Posterior vena cava (tissue), 2 donors: ENCODE data around the gene RABGGTB. TPM values are rescaled to one million over a fixed set of nuclear protein-coding genes. Genes with fewer than 3 reads are reported as not detected.
A peak's percentile ranks its signal among the peaks of the same experiment; 100 is the strongest.
"Not testable (repeated sequence)": the region's sequence is repeated elsewhere in the genome, so short reads cannot be mapped to it uniquely, and the experiment has no call there.

Experiments used
- DNase-seq: peaks from one replicate; pipeline ENCODE4 v3.0.0-alpha.2; 2020; ENCODE audit warnings: low spot score
- intact Hi-C, 2 donors: fragments of 100-400 bp; cut with DNase I; formaldehyde crosslinking; loops; one replicate each; pipeline versions ENCODE4 v1.14.1 to v1.14.2; 2022 to 2023
- long read RNA-seq, 2 donors: library from polyadenylated mRNA; unstranded; transcript quantifications; one replicate each; pipeline ENCODE4 v2.0.0, GENCODE V29; 2020 to 2021
- total RNA-seq, 2 donors: library from RNA; stranded (reverse); fragmentation: NEBNext Ultra II Directional; extraction: Animal tissue kit (Norgen Biotek cat#: 25700); gene quantifications; one replicate each; pipeline ENCODE4 v1.2.1, GENCODE V29; 2021
- donor health status: DM: yes; HTN: yes; CAD: no.
- donor health status: DM: yes; HTN: yes; CAD: no.

RABGGTB gene
- 10 to 100 TPM; 49.7 to 49.9 TPM for total RNA-seq
- long read RNA-seq, donor 1, partial matches to known transcripts, result 3 of 17 reads
- long read RNA-seq, donor 1, other reads (novel, unspliced or antisense), result 7 of 17 reads
- long read RNA-seq, donor 2, transcript RABGGTB-201 (9 exons, 1,496 nt), result major isoform, 36 of 58 reads
- long read RNA-seq, donor 2, partial matches to known transcripts, result 10 of 58 reads
- long read RNA-seq, donor 2, other reads (novel, unspliced or antisense), result 8 of 58 reads

DNA sequence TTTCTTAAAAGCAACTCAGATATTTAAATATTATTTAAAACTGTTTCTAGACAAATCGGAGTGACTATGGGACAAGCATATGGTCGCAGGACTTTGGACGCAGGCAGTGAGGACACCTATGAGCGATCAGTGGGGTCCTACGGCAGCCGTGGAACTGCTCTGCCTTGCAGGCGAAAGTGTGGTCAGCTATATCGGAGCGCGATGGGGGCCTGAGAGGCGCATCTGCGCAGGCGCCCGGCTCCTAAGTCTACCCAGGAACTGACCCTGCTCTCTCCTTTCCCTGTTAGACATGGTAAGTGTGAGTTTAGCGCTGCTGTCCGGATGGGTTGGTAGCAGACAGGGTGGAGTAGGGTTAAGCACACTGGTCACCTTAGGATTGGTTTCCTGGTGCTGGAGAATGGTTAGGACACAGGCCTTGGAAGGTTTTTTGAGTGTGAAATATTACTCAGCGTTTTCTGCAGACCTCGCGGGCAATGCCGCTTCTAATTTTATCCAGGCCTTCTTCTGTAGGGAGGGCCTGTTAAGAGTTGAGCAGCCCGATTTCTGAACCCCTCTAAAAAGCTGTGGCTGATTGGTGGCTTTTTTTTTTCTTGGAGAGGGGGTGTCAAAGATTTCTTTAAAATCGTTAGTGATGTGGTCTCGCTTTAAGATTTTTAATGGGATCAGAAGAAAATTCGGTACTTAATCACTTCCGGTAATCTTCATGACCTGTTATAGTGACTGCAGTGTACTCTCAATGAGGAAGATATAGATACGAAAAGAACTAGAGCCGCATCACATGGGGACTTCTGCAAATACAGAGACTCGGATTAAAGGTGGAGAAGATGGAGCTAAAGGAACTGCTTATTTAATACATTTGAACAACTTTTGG lies at the start of gene RABGGTB:
Gene RABGGTB, plus strand, starts transcription at position 274 of the 871 bp plus-strand sequence. Its CDS starts 16 bp downstream, at position 290.
- intact Hi-C loops, result no loop called here
- peak; percentile 98 for DNase-seq

DNA sequence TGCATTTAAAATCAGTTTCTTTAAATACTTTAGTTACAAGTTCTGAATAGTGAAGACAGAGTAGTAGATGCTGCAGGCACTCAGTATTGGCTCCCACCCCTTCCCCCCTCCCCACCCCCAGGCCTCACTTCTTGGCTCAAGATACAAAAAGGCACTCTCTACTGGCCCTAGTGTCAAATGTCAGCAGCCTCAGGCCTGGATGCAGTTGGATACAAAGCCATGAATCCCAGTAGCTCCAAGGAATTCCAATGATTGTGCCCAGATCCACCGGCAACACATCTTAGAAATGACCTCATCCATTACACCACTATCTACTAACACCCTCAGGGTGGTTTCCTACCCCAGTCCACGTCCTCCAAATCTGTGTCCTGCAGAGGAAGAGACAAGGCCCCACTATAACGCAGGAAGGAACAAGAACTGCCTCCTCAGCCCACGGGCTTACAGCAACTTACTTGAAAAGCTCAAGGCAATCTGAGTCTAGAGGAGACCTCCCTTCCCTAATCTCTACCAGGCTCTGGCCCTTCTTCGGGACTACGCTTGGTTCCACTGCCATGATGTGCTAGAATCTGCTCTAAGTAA lies 43.9 kb upstream of the RABGGTB start:
- no peak for DNase-seq
- intact Hi-C loops, result no loop called here

DNA sequence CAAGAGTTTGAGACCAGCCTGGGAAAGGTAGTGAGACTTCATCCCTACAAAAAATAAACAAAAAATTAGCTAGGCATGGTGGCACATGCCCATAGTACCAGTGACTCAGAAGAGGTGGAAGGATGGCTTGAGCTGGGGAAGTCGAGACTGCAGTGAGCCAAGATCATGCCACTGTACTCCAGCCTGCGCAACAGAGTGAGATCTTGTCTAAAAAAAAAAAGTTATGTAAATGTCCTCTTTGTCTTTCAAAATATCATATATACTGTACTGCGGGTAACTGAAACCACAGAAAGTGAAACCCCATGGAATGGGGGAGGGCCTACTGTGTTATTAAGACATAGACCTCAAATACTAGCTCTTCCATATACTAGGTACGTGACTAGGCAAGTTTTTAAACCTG lies 40.8 kb upstream of the RABGGTB start:
- intact Hi-C loops, result no loop called here
- no peak for DNase-seq

DNA sequence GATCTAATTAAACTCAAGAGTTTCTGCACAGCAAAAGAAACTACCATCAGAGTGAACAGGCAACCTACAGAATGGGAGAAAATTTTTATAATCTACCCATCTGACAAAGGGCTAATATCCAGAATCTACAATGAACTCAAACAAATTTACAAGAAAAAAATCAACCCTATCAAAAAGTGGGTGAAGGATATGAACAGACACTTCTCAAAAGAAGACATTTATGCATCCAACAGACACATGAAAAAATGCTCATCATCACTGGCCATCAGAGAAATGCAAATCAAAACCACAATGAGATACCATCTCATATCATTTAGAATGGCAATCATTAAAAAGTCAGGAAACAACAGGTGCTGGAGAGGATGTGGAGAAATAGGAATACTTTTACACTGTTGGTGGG lies 28.8 kb upstream of the RABGGTB start:
- intact Hi-C loops, DNase-seq: not testable (repeated sequence)

DNA sequence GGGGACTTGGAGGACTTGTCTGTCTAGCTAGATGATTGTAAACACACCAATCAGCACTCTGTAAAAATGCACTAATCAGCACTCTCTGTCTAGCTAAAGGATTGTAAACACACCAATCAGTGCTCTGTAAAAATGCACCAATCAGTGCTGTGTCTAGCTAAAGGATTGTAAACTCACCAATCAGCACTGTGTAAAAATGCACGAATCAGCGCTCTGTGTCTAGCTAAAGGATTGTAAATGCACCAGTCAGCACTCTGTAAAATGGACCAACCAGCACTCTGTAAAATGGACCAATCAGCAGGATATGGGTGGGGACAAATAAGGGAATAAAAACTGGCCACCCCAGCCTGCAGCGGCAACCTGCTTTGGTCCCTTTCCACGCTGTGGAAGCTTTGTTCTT lies 27.5 kb upstream of the RABGGTB start:
- DNase-seq, intact Hi-C loops: not testable (repeated sequence)

DNA sequence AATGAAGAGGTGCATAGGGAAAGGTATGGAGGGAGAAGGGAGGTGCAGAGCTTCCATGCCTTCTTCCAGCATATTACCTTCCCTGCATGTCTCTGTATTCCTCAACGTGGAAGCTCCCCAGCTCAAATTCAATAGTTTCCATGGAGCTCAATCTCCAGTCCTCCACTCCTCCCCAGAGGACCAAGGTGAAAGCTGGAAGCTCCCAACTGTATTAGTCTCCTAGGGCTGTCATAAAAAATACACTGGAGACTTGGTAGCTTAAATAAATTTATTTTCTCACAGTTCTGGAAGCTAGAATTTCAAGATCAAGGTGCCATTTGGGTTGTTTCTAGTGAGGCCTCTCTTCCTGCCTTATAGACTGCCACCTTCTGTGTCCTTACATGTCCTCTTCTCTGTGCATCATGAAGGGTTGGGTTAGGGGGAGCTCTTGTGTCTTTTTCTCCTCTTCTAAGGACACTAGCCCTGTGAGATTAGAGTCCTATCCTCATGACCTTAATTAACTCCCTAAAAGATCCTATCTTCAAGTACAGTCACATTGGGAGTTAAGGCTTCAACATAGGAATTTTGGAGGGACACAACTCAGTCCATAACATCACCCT lies 21.9 kb upstream of the RABGGTB start:
- intact Hi-C loops, result no loop called here
- DNase-seq, result no peak

DNA sequence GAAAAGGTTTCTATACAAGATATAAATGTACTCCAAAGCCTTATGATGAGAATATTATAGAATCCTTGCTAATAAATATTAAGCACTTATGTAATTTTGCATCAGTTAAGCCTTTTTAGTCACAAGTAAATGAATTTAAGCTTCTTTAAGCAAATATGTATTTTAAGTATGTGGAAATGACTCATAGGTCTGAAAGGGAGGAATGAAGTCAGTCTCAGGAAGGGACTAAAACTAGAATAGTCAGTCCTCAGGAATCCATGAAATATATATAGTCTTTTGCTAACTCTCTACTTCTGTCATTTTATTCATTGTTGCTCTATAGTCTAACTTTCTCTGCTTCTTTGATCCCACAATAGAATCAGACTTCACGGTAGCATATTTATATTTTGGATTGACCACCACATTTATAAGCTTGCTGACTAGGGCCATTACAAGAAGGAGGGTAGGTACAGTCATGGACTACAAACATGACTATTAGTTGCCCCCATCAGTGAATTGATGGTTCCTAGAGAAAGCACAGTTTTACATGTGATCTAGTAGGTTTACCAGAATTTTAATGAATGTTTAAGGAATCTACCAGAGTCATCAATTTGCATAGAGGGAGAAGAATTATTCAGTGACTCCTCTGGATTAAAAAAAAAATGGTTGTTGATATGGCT lies 20.2 kb upstream of the RABGGTB start:
- intact Hi-C loops, result no loop called here
- no peak for DNase-seq

DNA sequence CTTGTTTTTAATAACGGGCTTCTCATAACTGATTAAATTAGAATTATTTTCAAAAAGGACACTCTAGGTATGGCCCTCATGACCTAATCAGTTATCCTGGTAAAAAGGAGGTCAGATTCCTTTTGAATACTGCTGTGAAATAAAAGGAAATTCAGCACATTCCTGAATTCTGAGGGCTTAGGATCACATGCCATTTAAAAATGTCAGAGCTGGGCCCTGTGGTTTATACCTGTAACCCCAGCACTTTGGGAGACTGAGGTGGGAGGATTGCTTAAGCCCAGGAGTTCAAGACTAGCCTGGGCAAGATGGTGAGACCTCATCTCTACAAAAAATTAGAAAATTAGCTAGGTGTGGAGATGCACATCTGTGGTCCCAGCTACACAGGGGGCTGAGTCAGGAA lies 18.0 kb upstream of the RABGGTB start:
- intact Hi-C loops, result no loop called here
- no peak for DNase-seq

DNA sequence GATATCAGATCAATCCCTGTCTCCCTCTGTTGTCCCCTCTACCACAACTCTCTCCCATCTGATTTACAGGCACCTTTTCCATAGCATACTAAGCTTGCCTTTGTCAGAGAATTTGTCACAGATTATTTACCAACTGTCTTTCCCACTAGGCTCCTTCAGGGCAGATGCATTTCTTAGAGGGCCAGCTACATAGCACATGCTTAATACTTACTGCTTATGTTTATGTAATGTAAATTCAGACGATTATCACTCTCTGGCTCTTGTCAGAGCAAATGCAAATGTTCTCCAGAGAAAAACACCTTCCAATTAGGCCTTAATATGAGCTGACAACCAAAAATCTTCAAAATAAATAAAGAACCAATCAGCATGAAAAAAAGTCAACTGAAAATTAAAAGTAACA lies 15.3 kb upstream of the RABGGTB start:
- DNase-seq, result no peak
- intact Hi-C loops, result loop anchor here in 1 of 2 donors (10.0 kb wide), 1 partner anchor 46 kb away; the partner anchor contains the start of gene ACADM

DNA sequence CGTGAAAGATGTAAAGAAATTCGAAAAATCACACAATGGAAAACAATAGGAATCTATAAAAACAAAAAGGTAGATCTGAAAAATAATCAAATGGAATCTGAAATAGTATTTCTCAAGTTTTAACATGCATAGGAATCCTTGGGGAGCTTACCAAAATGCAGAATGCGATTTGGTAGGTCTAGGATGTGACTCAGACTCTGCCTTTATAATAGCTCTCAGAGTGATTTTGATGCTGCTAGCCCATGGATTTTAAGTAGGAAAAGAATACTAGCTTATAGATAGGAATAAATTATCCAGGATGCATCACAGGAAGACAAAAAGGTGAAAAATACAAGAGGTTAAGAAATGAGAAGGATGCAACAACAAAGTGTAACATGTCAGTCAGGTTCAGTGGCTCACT lies 14.1 kb upstream of the RABGGTB start:
- DNase-seq, result no peak
- intact Hi-C loops, result loop anchor here in 1 of 2 donors (10.0 kb wide), 1 partner anchor 47 kb away; the partner anchor contains the start of gene ACADM

DNA sequence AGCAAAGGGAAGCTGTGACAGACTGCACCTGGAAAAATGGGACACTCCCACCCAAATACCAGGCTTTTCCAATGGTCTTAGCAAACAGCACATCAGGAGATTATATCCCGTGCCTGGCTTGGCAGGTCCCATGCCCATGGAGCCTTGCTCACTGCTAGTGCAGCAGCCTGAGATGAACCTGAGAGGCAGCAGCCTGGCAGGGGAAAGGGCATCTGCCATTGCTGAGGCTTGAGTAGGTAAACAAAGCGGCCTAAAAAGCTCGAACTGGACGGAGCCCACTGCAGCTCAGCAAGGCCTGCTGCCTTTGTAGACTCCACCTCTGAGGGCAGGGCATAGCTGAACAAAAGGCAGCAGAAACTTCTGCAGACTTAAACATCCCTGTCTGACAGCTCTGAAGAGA lies 8.2 kb upstream of the RABGGTB start:
- not testable (repeated sequence) for DNase-seq
- intact Hi-C loops, result loop anchor here in 1 of 2 donors (10.0 kb wide), 1 partner anchor 53 kb away; the partner anchor contains the start of gene ACADM

DNA sequence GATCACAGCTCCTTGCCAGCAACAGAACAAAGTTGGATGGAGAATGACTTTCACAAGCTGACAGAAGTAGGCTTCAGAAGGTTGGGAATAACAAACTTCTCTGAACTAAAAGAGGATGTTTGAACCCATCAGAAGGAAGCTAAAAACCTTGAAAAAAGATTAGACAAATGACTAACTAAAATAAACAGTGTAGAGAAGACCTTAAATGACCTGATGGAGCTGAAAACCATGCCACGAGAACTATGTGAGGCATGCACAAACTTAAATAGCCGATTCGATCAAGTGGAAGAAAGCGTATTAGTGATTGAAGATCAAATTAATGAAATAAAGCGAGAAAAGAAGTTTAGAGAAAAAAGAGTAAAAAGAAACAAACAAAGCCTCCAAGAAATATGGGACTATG lies 7.4 kb upstream of the RABGGTB start:
- not testable (repeated sequence) for DNase-seq
- intact Hi-C loops, result loop anchor here in 1 of 2 donors (10.0 kb wide), 1 partner anchor 54 kb away; the partner anchor contains the start of gene ACADM

DNA sequence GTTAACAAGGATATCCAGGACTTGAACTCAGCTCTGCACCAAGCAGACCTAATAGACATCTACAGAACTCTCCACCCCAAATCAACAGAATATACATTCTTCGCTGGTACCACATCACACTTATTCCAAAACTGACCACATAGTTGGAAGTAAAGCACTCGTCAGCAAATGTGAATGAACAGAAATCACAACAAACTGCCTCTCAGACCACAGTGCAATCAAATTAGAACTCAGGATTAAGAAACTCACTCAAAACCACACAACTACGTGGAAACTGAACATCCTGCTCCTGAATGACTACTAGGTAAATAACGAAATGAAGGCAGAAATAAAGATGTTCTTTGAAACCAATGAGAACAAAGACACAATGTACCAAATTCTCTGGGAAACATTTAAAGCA lies 5.9 kb upstream of the RABGGTB start:
- intact Hi-C loops, DNase-seq: not testable (repeated sequence)

DNA sequence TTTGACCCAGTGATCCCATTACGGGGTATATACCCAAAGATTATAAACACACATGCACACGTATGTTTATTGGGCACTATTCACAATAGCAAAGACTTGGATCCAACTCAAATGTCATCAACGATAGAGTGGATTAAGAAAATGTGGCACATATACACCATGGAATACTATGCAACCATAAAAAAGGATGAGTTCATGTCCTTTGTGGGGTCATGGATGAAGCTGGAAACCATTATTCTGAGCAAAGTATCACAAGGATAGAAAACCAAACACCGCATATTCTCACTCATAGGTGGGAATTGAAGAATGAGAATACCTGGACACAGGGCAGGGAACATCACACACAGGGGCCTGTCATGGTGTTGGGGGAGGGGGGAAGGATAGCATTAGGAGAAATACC lies 2.1 kb upstream of the RABGGTB start:
- DNase-seq, intact Hi-C loops: not testable (repeated sequence)

DNA sequence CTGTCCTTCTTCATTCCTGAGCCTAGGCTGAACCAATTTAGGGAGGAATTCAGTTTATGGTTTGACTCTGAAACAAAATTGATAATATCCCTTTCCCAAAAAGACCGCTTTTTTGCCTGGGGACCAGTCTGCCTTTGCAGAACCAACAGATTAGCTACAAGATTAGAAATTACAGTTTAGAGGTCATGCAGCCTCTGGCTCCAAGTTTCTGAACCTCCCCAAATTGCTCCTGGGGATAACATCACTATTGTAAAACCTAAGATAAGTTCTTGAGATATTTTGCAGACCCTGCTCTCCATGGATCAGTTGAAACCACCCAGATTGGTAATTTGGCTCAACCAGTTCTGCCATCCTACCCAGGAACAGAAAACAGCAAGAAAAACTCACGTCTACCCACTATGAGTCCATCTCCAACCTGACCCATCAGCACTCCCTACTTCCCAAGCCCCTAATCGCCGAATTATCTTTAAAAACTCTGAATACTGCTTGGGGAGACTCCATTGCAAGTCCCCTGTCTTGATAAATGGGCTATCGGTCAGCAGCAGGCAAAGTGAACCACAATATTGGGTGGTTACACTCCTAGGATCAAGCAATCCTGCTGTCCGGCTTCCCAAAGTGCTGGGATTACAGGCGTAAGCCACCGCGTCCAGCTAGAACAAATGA lies 605 bp upstream of the RABGGTB start:
- DNase-seq, result no peak
- intact Hi-C loops, result no loop called here

DNA sequence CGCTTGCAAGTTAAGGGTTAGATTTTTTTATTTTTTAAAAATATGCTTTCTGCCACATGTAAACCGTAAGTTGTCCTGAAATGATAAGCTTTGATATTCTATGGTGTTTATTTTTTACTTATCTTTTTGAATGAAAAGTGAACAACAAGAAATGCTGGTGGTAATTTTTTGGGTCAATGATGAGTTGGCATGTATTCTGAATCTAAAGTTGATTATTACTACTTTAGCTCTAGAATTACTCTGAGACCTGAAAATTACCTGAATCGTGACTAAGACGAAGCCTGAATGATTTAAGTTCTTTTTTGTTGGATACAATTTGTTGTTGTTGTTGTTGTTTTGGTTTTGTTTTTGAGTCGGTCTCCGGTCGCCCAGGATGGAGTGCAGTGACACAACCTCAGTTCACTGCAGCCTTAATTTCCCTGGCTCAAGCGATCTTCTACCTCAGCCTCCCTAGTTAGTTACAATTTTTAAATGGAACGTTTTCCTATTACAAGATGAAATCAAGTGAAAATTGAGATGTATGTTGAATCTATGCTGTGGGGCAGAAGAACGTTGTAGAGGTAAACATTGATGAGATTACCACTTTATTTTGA lies 941 bp downstream of the RABGGTB start:
- intact Hi-C loops, result no loop called here
- DNase-seq, result no peak

DNA sequence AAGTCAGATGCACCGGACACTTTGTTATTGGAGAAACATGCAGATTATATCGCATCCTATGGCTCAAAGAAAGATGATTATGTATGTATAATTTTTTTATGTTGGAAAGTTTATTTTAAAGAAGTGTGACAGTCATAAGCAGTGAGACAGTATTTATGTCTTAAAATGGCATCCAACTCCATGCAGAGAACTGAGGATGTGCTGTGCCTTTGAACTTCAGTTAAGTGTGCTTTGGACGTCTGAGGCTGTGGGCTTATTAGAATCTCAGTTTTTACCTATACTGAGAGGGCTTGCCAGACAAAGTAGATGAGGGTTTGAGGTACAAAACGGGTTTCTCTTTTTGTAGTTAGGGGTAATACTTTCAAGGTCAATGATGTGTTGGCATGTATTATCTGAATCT lies 1.5 kb downstream of the RABGGTB start:
- DNase-seq, result no peak
- intact Hi-C loops, result no loop called here

DNA sequence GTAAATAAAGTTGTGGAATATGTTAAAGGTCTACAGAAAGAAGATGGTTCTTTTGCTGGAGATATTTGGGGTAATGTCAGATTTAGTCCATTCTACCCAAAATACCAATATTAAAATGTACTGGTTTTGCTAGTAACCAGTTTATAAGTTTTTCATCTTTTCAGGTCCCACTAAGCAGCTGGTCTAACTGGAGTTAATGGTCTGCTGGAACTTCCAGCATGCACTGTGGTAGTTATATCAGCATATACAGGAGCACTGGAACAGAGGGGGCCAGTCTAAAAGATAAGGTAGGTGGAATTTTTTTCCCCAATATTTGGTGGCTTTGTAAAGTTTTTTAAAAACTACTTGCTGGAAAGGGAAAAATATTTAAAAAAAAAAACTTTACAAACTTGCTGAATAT lies 3.9 kb downstream of the RABGGTB start:
- intact Hi-C loops, result no loop called here
- no peak for DNase-seq
